ENCODE results near the gene LRR1.

Gene LRR1

DNA sequence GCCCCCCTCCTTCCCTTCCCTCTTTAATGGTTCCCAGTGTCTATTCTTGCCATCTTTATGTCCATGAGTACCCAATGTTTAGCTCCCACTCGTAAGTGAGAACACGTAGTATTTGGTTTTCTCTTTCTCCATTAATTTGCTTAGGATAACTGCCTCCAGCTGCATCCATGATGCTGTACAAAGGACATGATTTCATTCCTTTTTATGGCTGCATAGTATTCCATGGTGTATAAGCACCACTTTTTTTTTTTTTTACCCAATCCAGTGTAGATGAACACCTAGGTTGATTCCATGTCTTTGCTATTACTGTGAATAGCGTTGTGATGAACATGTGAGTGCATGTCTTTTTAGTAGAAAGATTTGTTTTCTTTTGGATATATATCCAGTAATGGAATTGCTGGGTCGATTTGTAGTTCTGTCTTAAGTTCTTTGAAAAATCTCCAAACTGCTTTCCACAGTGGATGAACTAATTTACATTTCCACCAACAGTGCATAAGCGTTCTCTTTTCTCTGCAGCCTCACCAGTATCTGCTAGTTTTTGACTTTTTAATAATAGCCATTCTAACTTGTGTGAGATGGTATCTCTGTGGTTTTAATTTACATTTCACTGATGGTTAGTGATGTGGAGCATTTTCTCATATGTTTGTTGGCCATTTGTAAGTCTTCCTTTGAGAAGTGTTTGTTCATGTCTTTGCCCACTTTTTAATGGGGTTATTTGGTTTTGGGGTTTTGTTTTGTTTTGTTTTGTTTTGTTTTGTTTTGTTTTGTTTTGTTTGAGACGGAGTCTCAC is 38.6 kb upstream of the LRR1 start:
- TF ChIP-seq, protein P1, sequence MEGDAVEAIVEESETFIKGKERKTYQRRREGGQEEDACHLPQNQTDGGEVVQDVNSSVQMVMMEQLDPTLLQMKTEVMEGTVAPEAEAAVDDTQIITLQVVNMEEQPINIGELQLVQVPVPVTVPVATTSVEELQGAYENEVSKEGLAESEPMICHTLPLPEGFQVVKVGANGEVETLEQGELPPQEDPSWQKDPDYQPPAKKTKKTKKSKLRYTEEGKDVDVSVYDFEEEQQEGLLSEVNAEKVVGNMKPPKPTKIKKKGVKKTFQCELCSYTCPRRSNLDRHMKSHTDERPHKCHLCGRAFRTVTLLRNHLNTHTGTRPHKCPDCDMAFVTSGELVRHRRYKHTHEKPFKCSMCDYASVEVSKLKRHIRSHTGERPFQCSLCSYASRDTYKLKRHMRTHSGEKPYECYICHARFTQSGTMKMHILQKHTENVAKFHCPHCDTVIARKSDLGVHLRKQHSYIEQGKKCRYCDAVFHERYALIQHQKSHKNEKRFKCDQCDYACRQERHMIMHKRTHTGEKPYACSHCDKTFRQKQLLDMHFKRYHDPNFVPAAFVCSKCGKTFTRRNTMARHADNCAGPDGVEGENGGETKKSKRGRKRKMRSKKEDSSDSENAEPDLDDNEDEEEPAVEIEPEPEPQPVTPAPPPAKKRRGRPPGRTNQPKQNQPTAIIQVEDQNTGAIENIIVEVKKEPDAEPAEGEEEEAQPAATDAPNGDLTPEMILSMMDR (IDR thresholded peaks at IDR 0.05; ENCODE audit: low read depth, low read length): no peak
- no peak for DNase-seq (ENCODE audit: extremely low read depth, low read depth)

DNA sequence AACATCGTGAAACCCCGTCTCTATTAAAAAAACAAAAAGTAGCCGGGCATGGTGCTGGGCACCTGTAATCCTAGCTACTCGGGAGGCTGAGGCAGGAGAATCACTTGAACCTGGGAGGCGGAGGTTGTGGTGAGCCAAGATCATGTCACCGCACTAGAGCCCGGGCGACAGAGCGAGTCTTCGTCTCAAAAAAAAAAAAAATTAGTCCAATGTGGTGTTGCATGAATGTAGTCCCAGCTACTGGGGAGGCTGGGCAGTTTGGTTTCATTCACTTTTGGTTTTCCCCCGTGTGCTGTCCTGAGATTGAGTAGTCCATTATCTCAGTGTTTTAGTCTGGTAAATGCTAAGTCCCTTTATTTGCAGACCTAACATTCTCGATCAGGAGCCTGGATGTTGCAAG is 32.0 kb upstream of the LRR1 start:
- DNase-seq (ENCODE audit: extremely low read depth, low read depth): no peak
- TF ChIP-seq, protein P1 (IDR thresholded peaks at IDR 0.05; ENCODE audit: low read depth, low read length): no peak

DNA sequence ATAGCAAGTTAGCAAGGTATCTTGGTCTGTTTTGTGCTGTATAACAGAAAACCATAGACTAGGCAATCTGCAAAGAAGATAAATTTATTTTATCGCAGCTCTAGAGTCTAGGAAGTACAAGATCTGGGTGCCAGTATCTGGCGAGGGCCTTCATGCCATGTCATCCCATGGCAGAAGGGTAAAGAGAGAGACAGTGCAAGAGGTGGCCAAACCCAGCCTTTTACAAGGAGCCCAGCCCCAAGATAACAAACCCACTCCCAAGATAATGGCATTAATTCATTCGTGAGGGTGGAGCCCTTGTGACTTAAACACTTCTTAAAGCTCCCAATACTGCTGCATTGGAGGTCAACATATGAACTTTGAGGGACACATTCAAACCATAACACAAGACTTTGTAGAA is 29.5 kb upstream of the LRR1 start:
- DNase-seq (ENCODE audit: extremely low read depth, low read depth): no peak
- TF ChIP-seq, protein P1 (IDR thresholded peaks at IDR 0.05; ENCODE audit: low read depth, low read length): no peak

DNA sequence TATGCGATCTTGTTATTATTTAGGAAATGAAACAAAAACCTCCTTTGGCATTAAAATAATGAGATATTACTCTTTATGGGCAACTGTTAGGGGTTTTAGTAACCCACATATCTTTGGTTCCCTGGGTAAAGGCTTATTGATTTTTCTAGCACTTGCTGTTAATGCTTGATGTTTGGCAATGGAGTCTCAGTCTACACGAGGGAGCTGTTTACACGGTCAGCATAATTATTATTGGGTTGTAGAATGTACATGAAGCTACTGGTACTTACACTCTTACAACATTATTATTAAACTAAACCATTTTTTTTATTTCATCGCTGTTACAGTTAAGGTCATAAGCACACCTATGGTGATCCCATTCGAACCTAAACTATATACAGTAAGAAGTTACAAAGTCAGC is 24.7 kb upstream of the LRR1 start:
- no peak for DNase-seq (ENCODE audit: extremely low read depth, low read depth)
- TF ChIP-seq, protein P1 (IDR thresholded peaks at IDR 0.05; ENCODE audit: low read depth, low read length): no peak

DNA sequence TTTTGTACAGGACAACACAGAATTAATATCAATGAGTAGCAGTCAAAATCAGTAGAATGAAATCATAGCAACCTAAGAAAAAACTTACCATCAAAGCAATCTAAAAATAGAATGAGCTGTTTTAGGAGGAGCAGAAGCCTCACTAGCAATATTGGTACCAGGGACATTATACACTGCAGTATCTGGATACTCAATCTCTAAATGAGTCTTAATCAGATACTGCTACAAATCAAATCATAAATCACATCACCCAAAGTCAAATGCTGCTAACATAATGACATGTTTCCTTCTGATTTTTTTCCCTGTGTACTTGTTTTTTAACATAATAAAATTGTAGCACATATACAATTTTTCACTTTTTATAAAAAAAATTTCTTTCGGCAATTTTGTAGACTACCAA is 20.6 kb upstream of the LRR1 start:
- DNase-seq (ENCODE audit: extremely low read depth, low read depth): no peak

DNA sequence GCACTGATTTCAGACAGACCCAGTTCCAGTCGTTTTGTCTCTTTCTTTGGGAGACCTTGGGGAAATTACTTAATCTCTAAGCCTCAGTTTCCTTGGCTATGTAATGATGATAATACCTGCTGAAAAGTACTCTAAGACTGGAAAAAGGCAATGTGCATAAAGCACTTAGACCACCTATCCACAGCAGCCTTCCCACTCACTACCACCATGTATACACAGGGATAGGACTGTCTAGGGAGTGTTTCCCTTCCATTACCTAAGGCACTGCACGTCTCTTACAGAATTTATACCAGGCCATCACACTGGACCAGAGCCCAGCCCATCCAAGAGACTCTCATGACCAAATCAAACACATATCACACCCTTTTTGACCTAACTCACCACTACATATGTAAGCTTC is 18.9 kb upstream of the LRR1 start:
- no peak for DNase-seq (ENCODE audit: extremely low read depth, low read depth)
- TF ChIP-seq, protein P1 (IDR thresholded peaks at IDR 0.05; ENCODE audit: low read depth, low read length): no peak

More for the DNA sequence above, 20.6 kb upstream of the LRR1 start:
- TF ChIP-seq, protein P1 (IDR thresholded peaks at IDR 0.05; ENCODE audit: low read depth, low read length): no peak

DNA sequence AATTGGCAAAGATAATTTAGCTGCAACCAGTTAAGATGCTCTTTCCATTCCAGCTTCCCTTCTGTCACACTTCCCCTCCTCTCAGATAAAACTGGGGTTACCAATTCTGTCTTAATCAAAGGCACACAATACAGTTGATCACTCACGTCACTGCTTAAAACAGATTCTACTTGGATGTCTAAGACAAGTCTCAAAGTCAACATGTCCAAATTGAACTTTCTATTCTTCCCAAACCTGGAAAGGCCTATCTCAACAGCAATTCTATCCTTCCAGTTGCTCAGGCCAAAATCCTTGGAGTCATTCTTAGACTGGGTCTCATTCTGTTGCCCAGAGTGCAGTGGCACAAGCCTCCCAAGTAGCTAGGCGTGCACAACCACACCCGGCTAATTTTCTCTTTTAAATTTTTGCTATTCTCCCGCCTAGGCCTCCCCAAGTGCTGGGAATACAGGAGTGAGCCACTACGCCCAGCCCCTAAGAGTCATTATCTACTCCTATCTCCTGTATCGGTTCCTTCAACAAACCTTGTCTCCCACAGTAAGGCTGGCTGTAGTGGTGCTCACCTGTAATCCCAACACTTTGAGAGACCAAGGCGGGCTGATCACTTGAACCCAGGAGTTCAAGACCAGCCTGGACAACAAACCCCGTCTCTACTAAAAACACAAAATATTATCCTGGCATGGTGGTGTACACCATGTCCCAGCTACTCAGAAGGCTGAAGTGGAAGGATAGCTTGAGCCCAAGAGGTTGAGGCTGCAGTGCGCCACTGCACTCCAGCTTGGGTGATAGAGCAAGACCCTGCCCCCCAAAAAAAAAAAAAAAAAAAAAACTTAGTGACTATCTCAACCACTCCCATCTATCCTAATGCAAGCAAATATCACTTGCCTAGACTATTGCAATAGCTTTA is 17.3 kb upstream of the LRR1 start:
- no peak for DNase-seq (ENCODE audit: extremely low read depth, low read depth)
- TF ChIP-seq, protein P1 (IDR thresholded peaks at IDR 0.05; ENCODE audit: low read depth, low read length): no peak
